GM13977 (cell line): ENCODE results near the gene ETNK1.

ENCODE experiments used
- DNase-seq: peaks from one replicate; pipeline ENCODE4 v3.0.0; 2012; ENCODE audit warnings: low spot score
- CTCF ChIP-seq: IDR thresholded peaks from 2 replicates; pipeline ENCODE4 v1.5.1; 2012; ENCODE audit warnings: mild to moderate bottlenecking, control low read depth; ENCODE audit not compliant: insufficient read depth; ENCODE audit errors: extremely low read depth, missing control alignments
- in situ Hi-C: fragments of 300-500 bp; cut with MboI; formaldehyde crosslinking; loops from one replicate; pipeline ENCODE4 v1.12.0; 2022; ENCODE audit warnings: low sequenced_read_pairs, low pct_unique_long_range_greater_than_20kb, mixed read lengths, inconsistent platforms; ENCODE audit not compliant: unreplicated experiment

Gene ETNK1

GRCh38 chr12:22729957-22730443 lies 105.0 kb downstream of the ETNK1 start:
- in situ Hi-C loops = no loop called here
- no peak for DNase-seq
- no peak for TF ChIP-seq CTCF

GRCh38 chr12:22731236-22731635 lies 106.3 kb downstream of the ETNK1 start:
- DNase-seq = no peak
- in situ Hi-C loops = no loop called here
- TF ChIP-seq CTCF = no peak

GRCh38 chr12:22733756-22734155 lies 108.8 kb downstream of the ETNK1 start:
- no peak for TF ChIP-seq CTCF
- no peak for DNase-seq
- in situ Hi-C loops = no loop called here

- in situ Hi-C loops = no loop called here
- DNase-seq = no peak
- TF ChIP-seq CTCF = no peak
Observed at GRCh38 chr12:22738945-22739344, 114.0 kb downstream of the ETNK1 start.
